NCI-H69 (cell line): Measurements from ENCODE around the gene ZMPSTE24.

Experiments
- DNase-seq: peaks from one replicate; lab custom pipeline; 2025; lab: John Stamatoyannopoulos, UW

Gene ZMPSTE24

GRCh38 chr1:40305451-40305850 is 47.4 kb downstream of the ZMPSTE24 start:
- DNase-seq, result peak; percentile 10

GRCh38 chr1:40305871-40306270 is 47.8 kb downstream of the ZMPSTE24 start:
- DNase-seq, result no peak

GRCh38 chr1:40306296-40306695 is 48.3 kb downstream of the ZMPSTE24 start:
- DNase-seq, result no peak

GRCh38 chr1:40307186-40307585 is 49.1 kb downstream of the ZMPSTE24 start:
- no peak for DNase-seq

GRCh38 chr1:40308036-40308727 is 50.1 kb downstream of the ZMPSTE24 start:
- DNase-seq, result no peak

GRCh38 chr1:40309374-40310128 is 51.5 kb downstream of the ZMPSTE24 start:
- DNase-seq, result no peak

GRCh38 chr1:40310129-40310461 is 52.1 kb downstream of the ZMPSTE24 start:
- DNase-seq, result no peak

- DNase-seq, result no peak
Observed at GRCh38 chr1:40310983-40311642, 53.1 kb downstream of the ZMPSTE24 start.

- DNase-seq, result no peak
Observed at GRCh38 chr1:40311692-40312091, 53.7 kb downstream of the ZMPSTE24 start.

- peak; percentile 55 for DNase-seq
Observed at GRCh38 chr1:40312238-40313205, 54.5 kb downstream of the ZMPSTE24 start.

GRCh38 chr1:40313329-40313957 is 55.4 kb downstream of the ZMPSTE24 start:
- no peak for DNase-seq

- DNase-seq, result no peak
Observed at GRCh38 chr1:40313958-40314720, 56.1 kb downstream of the ZMPSTE24 start.

GRCh38 chr1:40314721-40315238 is 56.7 kb downstream of the ZMPSTE24 start:
- DNase-seq, result peak; percentile 78

- peak; percentile 84 for DNase-seq
Observed at GRCh38 chr1:40315239-40315794, 57.3 kb downstream of the ZMPSTE24 start.

GRCh38 chr1:40315795-40316594 is 58.0 kb downstream of the ZMPSTE24 start:
- DNase-seq, result peak; percentile 62

GRCh38 chr1:40316595-40317393 is 58.8 kb downstream of the ZMPSTE24 start, which contains the start of gene COL9A2:
Gene COL9A2 (minus strand): TSS chr1:40317286. CDS start chr1:40317197, 89 bp downstream.
- DNase-seq, result peak; percentile 81

GRCh38 chr1:40317394-40318074 is 59.5 kb downstream of the ZMPSTE24 start:
- peak; percentile 3 for DNase-seq

- DNase-seq, result no peak
Observed at GRCh38 chr1:40318476-40318875, 60.4 kb downstream of the ZMPSTE24 start.
